AG04449 (cell line): Measurements from ENCODE around the gene UQCRC1.

Source experiments
- CTCF ChIA-PET: fragments of 350-600 bp; formaldehyde crosslinking; extraction: SDS; loops from one replicate; lab custom pipeline; 2021; ENCODE audit warnings: antibody characterized with exemption; lab: Yijun Ruan, JAX
- POLR2A ChIA-PET: fragments of 400-600, 350-600 bp; formaldehyde crosslinking; extraction: SDS; loops from one replicate; lab custom pipeline; 2020; ENCODE audit warnings: antibody characterized with exemption, inconsistent platforms; lab: Yijun Ruan, JAX
- DNase-seq: peaks from one replicate; pipeline ENCODE4 v3.0.0-alpha.2; 2010; ENCODE audit warnings: low read depth, low spot score
- H3K4me3 ChIP-seq: 2 replicates; pipeline ENCODE4 v1.5.1; 2011; ENCODE audit warnings: low read depth, mild to moderate bottlenecking, control low read depth, low read length
- TF ChIP-seq, protein P1 (sequence below): IDR thresholded peaks from one replicate; pipeline ENCODE4 v1.5.1; 2011; ENCODE audit warnings: mild to moderate bottlenecking, moderate library complexity, low read length, control low read depth, inconsistent platforms; ENCODE audit not compliant: insufficient read depth; ENCODE audit errors: missing control alignments

Gene UQCRC1

DNA sequence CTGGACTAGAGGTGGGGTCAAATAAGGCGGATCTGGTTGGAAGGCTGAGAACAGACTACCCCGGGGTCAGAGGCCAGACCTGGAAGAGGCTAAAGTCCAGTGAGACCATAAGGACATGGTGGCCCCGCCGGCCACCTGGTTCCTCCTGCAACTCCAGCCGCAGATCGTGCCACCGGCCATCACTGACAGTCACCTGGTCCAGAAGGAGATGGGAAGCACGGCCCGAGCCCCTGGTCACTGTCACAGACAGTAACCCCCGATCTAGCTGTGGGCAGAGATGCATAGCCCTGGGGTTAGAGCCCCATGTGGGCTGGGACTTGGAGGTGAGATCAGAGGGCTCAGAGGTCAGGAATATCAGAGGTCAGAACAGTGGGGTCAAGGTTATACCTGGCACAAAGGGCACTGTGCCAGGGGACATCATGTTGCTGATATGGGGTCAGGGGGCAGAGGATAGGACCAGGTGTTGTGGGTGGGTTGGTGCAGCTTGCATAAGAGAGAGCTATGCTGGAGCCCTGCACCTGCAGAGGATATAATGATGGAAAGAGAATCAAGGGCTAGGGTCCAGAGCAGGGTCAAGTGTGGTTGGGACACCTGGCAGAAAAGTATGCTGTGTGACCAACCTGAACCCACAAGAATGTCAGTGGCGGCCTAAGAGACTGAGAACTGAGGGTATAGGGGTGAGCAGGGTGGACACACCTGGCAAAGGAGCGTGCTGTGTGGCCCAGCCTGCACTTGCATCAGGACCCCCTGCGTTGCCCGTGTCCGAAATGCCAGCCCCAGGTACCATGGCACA, 43.7 kb upstream of the UQCRC1 start:
- H3K4me3 ChIP-seq: no peak overlapping the region
- DNase-seq: no peak
- TF ChIP-seq, protein P1, sequence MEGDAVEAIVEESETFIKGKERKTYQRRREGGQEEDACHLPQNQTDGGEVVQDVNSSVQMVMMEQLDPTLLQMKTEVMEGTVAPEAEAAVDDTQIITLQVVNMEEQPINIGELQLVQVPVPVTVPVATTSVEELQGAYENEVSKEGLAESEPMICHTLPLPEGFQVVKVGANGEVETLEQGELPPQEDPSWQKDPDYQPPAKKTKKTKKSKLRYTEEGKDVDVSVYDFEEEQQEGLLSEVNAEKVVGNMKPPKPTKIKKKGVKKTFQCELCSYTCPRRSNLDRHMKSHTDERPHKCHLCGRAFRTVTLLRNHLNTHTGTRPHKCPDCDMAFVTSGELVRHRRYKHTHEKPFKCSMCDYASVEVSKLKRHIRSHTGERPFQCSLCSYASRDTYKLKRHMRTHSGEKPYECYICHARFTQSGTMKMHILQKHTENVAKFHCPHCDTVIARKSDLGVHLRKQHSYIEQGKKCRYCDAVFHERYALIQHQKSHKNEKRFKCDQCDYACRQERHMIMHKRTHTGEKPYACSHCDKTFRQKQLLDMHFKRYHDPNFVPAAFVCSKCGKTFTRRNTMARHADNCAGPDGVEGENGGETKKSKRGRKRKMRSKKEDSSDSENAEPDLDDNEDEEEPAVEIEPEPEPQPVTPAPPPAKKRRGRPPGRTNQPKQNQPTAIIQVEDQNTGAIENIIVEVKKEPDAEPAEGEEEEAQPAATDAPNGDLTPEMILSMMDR: no peak
- ChIA-PET POLR2A (interaction anchor here (1.4 kb wide), 1 partner anchor 10 kb away, joined by 5 read pairs; the partner anchor contains the start of gene CELSR3), CTCF (interaction anchor here (1.0 to 7.0 kb wide), 4 partner anchors 16 to 252 kb away, joined by 3 to 50 read pairs (median 4); partner anchors contain the start of gene SLC26A6)

DNA sequence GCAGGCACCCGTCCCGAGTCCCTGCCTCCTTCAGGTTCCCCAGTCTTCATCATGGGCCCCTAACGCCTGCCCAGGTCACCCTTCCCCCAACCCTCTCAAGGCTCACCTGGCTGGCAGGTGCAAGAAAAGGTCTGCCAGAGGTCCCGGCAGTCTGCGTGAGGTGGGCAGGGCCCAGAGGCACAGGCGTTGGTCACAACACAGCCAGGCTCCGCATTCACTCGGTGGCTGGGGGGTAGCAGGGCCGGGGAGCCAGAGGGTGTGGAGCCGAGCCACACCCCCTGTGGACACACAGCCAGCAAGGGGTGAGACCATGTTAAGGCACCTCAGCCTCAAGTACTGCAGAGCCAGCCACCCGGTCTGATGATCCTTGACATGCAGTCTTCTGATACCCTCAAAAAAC, 42.3 kb upstream of the UQCRC1 start:
- TF ChIP-seq, protein P1: no peak
- H3K4me3 ChIP-seq: no peak overlapping the region
- DNase-seq: no peak
- CTCF ChIA-PET: interaction anchor here (1.0 to 7.0 kb wide), 3 partner anchors 15 to 216 kb away, joined by 3 to 50 read pairs (median 3); partner anchors contain the start of gene SLC26A6
- POLR2A ChIA-PET: no interaction called here

DNA sequence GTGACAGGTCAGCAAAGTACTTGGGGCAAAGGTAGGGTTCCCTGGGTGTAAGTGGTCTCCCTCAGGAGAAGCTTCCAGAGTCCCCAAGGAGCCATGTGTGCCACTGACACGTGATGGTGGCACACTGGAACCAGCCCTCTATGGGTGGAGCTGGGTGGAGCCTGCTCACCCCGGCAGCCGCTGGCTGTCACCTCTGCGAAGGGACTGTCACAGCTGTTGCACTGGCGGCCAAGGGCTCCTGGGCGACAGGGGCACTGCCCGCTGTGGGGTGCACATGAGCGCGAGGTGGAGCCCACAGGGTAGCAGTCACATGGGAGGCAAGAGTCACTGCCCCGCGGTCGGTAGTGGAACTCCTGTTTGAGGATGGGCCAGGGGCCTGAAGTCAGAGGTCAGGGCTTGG, 41.3 kb upstream of the UQCRC1 start:
- ChIA-PET POLR2A (no interaction called here), CTCF (interaction anchor here (7.0 kb wide), 1 partner anchor 14 kb away, joined by 50 read pairs; the partner anchor contains the start of gene SLC26A6)
- TF ChIP-seq, protein P1: no peak
- DNase-seq: no peak
- no peak overlapping the region for H3K4me3 ChIP-seq

DNA sequence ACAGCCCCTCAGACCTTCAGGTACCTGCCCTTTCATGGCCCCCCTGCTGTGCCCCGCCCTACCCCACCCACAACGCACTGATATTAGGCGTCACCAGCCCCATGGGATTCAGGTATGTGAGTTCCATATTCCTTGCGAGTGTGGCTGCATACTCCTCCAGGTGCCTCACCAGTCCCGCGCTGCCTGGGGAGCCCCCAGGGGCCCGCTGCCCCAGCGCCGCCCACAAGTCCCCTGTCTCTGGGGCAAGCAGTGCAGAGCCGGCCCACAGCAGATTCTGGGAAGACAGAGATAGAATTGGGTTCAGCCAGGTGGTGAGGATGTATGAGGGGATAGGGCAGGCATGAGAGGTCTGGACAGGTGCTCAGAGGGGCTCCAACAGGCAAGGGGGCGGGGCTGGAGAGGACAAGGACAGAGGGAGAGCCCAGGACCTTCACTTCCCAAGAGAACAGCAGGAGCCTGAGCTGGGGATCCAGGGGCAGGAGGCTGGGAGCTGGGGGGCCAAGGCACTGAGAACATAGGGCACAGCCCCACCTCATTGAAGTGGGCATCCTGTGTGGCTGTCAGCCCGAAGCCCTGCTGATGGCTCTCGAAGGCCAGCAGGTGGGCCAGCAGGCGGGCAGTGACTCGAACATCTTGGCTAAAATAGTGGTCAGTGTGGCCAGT, 38.9 kb upstream of the UQCRC1 start:
- ChIA-PET POLR2A (no interaction called here), CTCF (interaction anchor here (7.0 kb wide), 1 partner anchor 12 kb away, joined by 50 read pairs; the partner anchor contains the start of gene SLC26A6)
- H3K4me3 ChIP-seq: no peak overlapping the region
- DNase-seq: no peak
- TF ChIP-seq, protein P1: no peak

DNA sequence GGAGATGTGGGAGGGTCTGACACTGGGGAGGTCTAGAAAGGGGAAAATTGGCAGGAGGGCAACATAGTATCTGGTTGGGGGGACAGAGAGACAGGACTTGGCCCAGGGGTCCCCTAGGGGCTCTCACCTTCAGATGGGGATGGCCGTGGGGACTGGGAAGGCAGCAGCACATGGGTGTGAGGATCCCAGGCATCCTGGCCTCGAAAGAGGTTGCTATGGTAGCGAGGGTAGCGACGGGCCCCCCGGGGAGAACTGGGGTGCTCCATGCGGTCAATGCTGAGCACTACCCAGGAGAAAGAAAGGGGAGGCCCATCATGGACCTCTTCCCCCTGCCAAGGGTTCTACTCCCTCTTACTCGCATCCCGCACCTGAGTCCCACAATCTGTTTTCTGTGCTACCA, 38.3 kb upstream of the UQCRC1 start:
- TF ChIP-seq, protein P1: no peak
- POLR2A ChIA-PET: no interaction called here
- no peak overlapping the region for H3K4me3 ChIP-seq
- CTCF ChIA-PET: no interaction called here
- no peak for DNase-seq
